BE2C (cell line): ENCODE measurements around the gene INPP5A.

Source experiments
- DNase-seq: peaks from one replicate; pipeline ENCODE4 v3.0.0-alpha.2; 2020
- H3K27me3 ChIP-seq: fragments of 250-450 bp; sonication (Bioruptor Pico); 2 replicates; pipeline ENCODE4 v1.5.1; 2020; ENCODE audit warnings: mild to moderate bottlenecking
- H3K36me3 ChIP-seq: fragments of 250-450 bp; sonication (Bioruptor Pico); 2 replicates; pipeline ENCODE4 v1.5.1; 2020; ENCODE audit warnings: mild to moderate bottlenecking
- H3K4me1 ChIP-seq: fragments of 250-450 bp; sonication (Bioruptor Pico); 2 replicates; pipeline ENCODE4 v1.5.1; 2020
- H3K4me3 ChIP-seq: 2 replicates; pipeline ENCODE4 v1.5.1; 2011; ENCODE audit warnings: low read depth, low read length
- H3K9me3 ChIP-seq: fragments of 250-450 bp; sonication (Bioruptor Pico); 2 replicates; pipeline ENCODE4 v1.5.1; 2020
- TF ChIP-seq, protein P1 (sequence below): IDR thresholded peaks from 2 replicates; pipeline ENCODE4 v1.5.1; 2012; ENCODE audit warnings: mild to moderate bottlenecking, low read depth, low read length

Gene INPP5A

DNA sequence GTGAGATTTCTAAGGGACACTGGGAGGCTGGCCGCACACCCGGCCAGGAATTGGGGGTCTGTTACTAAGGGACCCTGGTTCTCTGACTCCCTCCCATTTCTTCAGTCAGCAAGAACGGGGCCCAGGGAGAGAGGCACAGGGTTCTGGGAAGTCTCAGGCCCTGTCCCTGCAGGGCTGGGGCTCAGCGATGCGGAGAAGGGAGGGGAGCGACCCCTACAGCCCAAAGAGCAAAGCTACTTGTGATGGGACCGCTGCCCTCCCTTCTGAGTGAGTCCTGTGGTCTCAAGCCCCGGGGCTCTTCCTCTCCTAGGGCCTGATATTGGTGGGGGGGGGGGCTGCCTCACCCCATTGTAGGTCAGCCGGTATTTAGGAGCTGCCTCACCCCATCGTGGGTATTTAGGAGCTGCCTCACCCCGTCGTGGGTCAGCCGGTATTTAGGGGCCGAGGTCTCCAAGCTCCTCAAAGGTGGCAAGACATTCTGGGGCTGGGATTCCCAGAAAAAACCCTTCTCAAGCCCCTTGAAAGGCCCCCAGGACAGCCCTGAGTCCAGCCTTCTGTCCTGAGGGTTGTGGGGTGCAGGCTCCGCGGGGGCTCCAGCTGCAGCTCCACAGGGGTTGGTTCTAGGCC is 265.2 kb downstream of the INPP5A start:
- TF ChIP-seq, protein P1, sequence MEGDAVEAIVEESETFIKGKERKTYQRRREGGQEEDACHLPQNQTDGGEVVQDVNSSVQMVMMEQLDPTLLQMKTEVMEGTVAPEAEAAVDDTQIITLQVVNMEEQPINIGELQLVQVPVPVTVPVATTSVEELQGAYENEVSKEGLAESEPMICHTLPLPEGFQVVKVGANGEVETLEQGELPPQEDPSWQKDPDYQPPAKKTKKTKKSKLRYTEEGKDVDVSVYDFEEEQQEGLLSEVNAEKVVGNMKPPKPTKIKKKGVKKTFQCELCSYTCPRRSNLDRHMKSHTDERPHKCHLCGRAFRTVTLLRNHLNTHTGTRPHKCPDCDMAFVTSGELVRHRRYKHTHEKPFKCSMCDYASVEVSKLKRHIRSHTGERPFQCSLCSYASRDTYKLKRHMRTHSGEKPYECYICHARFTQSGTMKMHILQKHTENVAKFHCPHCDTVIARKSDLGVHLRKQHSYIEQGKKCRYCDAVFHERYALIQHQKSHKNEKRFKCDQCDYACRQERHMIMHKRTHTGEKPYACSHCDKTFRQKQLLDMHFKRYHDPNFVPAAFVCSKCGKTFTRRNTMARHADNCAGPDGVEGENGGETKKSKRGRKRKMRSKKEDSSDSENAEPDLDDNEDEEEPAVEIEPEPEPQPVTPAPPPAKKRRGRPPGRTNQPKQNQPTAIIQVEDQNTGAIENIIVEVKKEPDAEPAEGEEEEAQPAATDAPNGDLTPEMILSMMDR, result no peak
- DNase-seq, result no peak
- Histone ChIP-seq H3K4me3 (no peak overlapping the region), H3K27me3 (peaks cover 36% of the 10 kb centered on the region), H3K36me3 (no peaks in the 10 kb centered on the region), H3K4me1 (no peaks in the 10 kb centered on the region), H3K9me3 (no peaks in the 10 kb centered on the region)

DNA sequence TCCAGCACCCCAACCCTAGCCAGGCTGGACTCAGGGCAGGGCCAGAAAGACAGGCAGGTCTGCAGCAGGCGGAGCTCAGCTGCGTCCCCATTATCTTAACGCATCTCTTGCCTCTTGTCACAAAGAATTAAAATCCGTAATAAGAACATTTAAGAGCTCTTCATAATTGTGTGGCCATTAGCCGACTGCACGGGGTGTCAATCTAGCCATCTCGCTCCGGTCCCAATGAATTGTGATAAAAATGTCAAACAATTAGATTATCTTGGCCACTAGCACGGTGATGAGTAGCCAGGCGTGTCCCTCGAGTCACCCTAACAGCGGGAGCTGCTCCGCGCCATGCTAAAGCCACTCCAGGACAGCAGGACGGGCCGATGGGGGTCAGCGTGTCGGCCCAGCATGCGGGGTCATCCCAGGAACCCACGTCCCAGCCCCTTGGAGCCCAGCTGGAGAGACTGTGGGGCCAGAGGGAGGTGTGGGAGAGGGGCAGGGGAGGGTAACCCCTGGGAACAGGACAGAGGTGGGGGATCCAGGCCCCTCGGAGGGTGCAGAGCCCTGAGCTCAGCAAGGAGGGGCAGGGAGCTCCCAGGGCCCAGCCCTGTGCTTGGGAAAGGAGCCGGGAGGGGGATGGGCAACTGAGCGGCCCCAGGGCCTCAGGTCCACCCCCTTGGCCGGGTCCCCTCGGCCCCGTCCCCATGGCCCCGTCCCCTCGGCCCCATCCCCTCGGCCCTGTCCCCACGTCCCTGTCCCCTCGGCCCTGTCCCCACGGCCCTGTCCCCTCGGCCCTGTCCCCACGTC is 266.0 kb downstream of the INPP5A start:
- Histone ChIP-seq H3K27me3 (peaks cover 43% of the 10 kb centered on the region), H3K9me3 (no peaks in the 10 kb centered on the region), H3K4me1 (no peaks in the 10 kb centered on the region), H3K36me3 (no peaks in the 10 kb centered on the region), H3K4me3 (no peak overlapping the region)
- TF ChIP-seq, protein P1, result no peak
- no peak for DNase-seq

DNA sequence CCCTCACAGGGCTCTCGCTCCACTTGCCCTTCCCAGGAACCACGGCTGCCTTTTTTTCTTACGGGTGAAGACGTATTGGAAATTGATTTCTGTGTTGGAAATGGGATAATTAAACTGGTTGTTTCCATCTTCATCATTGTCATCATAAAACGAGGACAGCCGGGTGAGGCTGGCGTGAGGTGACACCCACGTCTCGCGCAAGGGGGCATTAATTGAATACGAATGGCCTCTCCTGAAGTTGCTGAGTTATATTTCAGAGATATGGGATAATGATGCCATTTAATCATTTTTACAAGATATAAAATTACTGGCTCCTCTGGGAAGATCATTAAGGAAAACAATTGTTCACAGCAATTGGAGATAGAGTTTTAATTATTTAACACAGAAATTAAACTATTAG is 266.7 kb downstream of the INPP5A start:
- TF ChIP-seq, protein P1, result no peak
- no peak overlapping the region for H3K4me3 ChIP-seq
- no peaks in the 10 kb centered on the region for H3K9me3 ChIP-seq
- H3K4me1 ChIP-seq, result no peaks in the 10 kb centered on the region
- no peak for DNase-seq
- H3K36me3 ChIP-seq, result no peaks in the 10 kb centered on the region
- peaks cover 43% of the 10 kb centered on the region for H3K27me3 ChIP-seq

DNA sequence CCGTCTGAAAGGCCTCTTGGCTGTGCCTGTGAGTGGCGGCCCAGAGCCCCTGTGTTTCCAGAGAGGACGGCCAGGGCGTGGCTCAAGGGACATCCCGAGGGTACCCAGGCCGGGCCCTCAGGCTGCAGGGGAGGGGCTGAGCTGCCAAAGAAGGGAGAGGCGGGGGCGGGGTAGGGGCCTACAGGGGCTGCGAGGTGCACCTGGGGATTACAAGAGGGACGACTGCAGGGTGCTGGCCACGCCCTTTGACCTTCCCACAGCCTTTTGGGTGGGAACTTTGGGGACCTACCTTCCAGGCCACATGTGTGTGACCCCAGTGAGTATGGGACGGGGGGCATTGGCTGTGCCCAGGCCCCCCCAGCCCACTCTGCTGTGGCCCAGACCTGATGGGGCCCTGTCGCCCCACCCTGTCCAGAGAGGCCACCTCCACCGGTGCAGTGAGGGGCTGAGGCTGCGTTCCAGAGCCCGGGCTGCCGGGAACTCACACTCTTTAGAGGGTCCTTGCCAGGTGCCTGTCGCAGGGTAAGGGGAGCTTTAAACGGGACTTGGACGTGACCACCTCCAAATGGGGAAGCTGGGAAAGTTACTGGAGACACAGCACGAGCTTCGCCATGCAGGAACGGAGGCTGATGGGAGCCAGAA is 267.3 kb downstream of the INPP5A start:
- Histone ChIP-seq H3K9me3 (no peaks in the 10 kb centered on the region), H3K36me3 (no peaks in the 10 kb centered on the region), H3K27me3 (peaks cover 48% of the 10 kb centered on the region), H3K4me3 (no peak overlapping the region), H3K4me1 (no peaks in the 10 kb centered on the region)
- no peak for DNase-seq
- TF ChIP-seq, protein P1, result no peak

DNA sequence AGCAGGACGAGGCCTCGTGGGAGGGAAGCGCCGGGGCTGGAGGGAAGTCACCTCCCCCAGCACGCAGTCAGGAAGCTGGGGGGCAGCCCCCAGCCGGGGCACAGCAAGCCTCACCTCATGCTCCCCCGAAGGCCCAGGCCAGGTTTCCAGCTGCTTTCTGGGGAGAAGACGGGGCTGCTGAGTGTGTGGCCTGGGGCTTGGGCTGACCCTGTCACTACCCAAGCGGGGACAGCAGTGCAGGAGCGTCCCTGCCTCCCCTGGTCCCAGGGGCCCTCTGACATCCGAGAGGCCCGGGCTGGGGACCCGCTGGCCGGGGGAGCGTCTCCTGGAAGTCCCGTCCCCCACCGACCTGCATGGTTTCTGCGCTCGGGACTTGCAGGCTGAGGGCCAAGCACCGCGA is 268.0 kb downstream of the INPP5A start:
- Histone ChIP-seq H3K27me3 (peaks cover 53% of the 10 kb centered on the region), H3K4me3 (no peak overlapping the region), H3K4me1 (no peaks in the 10 kb centered on the region), H3K36me3 (no peaks in the 10 kb centered on the region), H3K9me3 (no peaks in the 10 kb centered on the region)
- DNase-seq, result no peak
- TF ChIP-seq, protein P1, result no peak

DNA sequence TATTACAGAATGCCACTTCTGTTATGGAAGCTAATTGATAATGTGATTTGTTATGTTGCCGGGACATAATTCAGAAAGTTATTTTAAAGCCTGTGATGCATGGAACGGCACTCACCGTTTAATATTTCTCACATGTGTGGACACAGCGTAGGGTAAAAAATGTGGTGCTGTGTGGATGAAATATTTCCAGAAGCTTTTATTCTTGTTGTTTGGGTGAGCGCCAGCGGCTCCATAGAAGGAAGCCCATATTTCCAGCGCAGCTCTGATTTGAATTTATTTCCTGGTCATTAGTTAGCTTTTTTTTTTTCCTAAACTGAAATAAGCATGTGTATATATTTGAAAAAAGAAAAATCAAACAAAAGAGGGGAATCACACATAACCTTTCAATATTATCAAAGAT is 268.5 kb downstream of the INPP5A start:
- H3K4me3 ChIP-seq, result no peak overlapping the region
- H3K4me1 ChIP-seq, result no peaks in the 10 kb centered on the region
- H3K36me3 ChIP-seq, result no peaks in the 10 kb centered on the region
- DNase-seq, result no peak
- TF ChIP-seq, protein P1, result no peak
- peaks cover 53% of the 10 kb centered on the region for H3K27me3 ChIP-seq
- H3K9me3 ChIP-seq, result no peaks in the 10 kb centered on the region
